H1 (cell line): ENCODE data around the gene RBMS2. TPM values are rescaled to one million over a fixed set of nuclear protein-coding genes. Genes with fewer than 3 reads are reported as not detected.

Experiments used
- CTCF ChIA-PET: fragments of 300-600 bp; sonication (Branson Sonifier 250); formaldehyde crosslinking; loops from one replicate; lab custom pipeline; 2021; ENCODE audit not compliant: partially characterized antibody; lab: Charles Lee
- POLR2A ChIA-PET: fragments of 300-600 bp; sonication (Branson Sonifier 250); formaldehyde crosslinking; loops from one replicate; lab custom pipeline; 2021; ENCODE audit warnings: inconsistent platforms; ENCODE audit not compliant: partially characterized antibody; lab: Charles Lee
- DNase-seq, 2 experiments: peaks; one replicate each; pipeline versions ENCODE4 v3.0.0 to v3.0.0-alpha.2; 2010 to 2022; ENCODE audit warnings: low spot score in 2 of 2, low read depth in 1 of 2, mixed read lengths in 1 of 2
- FAIRE-seq: peaks from 2 replicates; lab custom pipeline; 2011; peaks lifted over from hg19 to GRCh38; lab: Jason Lieb, UNC
- H2AFZ ChIP-seq: 2 replicates; pipeline ENCODE4 v1.8.1; 2012; ENCODE audit warnings: low read length, inconsistent platforms
- H2AK5ac ChIP-seq: 2 replicates; pipeline ENCODE4 v1.6.1; 2013; ENCODE audit warnings: low read depth, low read length
- H2BK120ac ChIP-seq: replicated peaks from 2 replicates; pipeline ENCODE3; 2013; ENCODE audit warnings: low read depth, low read length, inconsistent platforms
- H2BK12ac ChIP-seq: 2 replicates; pipeline ENCODE4 v1.6.1; 2013; ENCODE audit warnings: low read depth, low read length
- H2BK15ac ChIP-seq: 2 replicates; pipeline ENCODE4 v1.6.1; 2013; ENCODE audit warnings: low read length
- H2BK20ac ChIP-seq: 2 replicates; pipeline ENCODE4 v1.6.1; 2013; ENCODE audit warnings: low read length
- H2BK5ac ChIP-seq: 2 replicates; pipeline ENCODE4 v1.6.1; 2013; ENCODE audit warnings: low read depth, low read length
- H3K14ac ChIP-seq: 2 replicates; pipeline ENCODE4 v1.6.1; 2013; ENCODE audit warnings: inconsistent platforms; ENCODE audit not compliant: insufficient read length
- H3K18ac ChIP-seq: 2 replicates; pipeline ENCODE4 v1.6.1; 2013; ENCODE audit warnings: low read length; ENCODE audit errors: extremely low read depth
- H3K23ac ChIP-seq: 2 replicates; pipeline ENCODE4 v1.6.1; 2013; ENCODE audit warnings: inconsistent platforms; ENCODE audit not compliant: insufficient read length
- H3K23me2 ChIP-seq: 2 replicates; pipeline ENCODE4 v1.6.1; 2013; ENCODE audit warnings: low read depth, low read length
- H3K27ac ChIP-seq: 2 replicates; pipeline ENCODE4 v1.6.1; 2011; ENCODE audit warnings: low read depth, low read length, inconsistent platforms
- H3K27me3 ChIP-seq, 4 experiments: replicated peaks in 1 of 4; 1 replicate in 1 of 4; 2 replicates in 3 of 4; pipeline versions ENCODE4 v1.6.1 to v1.8.1; 2011 to 2013; ENCODE audit warnings: low read length in 3 of 4, mild to moderate bottlenecking in 3 of 4, inconsistent platforms in 2 of 4, mixed read lengths in 2 of 4, moderate library complexity in 1 of 4; ENCODE audit not compliant: control insufficient read depth in 3 of 4, insufficient read depth in 3 of 4; ENCODE audit errors: extremely low read depth in 1 of 4
- H3K36me3 ChIP-seq, 4 experiments: 2 replicates each; pipeline versions ENCODE4 v1.6.1 to v1.8.1; 2011 to 2013; ENCODE audit warnings: mild to moderate bottlenecking in 4 of 4, low read length in 3 of 4, moderate library complexity in 2 of 4, control low read depth in 1 of 4, inconsistent platforms in 1 of 4; ENCODE audit not compliant: insufficient read depth in 4 of 4, control insufficient read depth in 2 of 4
- H3K4ac ChIP-seq: replicated peaks from 2 replicates; pipeline ENCODE3; 2013; ENCODE audit warnings: low read length, low read depth, mixed read lengths, inconsistent platforms; ENCODE audit not compliant: insufficient read length
- H3K4me1 ChIP-seq, 4 experiments: replicated peaks in 1 of 4; 1 replicate in 1 of 4; 2 replicates in 3 of 4; pipeline versions ENCODE4 v1.6.1 to v1.8.1; 2011 to 2013; ENCODE audit warnings: low read length in 3 of 4, inconsistent platforms in 2 of 4, mixed read lengths in 1 of 4; ENCODE audit not compliant: insufficient read depth in 4 of 4, control insufficient read depth in 3 of 4
- H3K4me2 ChIP-seq, 2 experiments: 2 replicates each; pipeline versions ENCODE4 v1.6.1 to v1.8.1; 2011 to 2013; ENCODE audit warnings: low read depth in 2 of 2, low read length in 2 of 2, control low read depth in 1 of 2, inconsistent platforms in 1 of 2, mild to moderate bottlenecking in 1 of 2; ENCODE audit not compliant: insufficient read depth in 1 of 2
- H3K4me3 ChIP-seq, 4 experiments: fragments of 200-600, 300-600 bp in 1 of 4; sonication (generic), shearing (Covaris generic), sonication (Bioruptor Twin) in 1 of 4; 2 replicates each; pipeline versions ENCODE4 v1.5.1 to v1.8.1; 2011 to 2016; ENCODE audit warnings: low read length in 4 of 4, low read depth in 3 of 4, control low read depth in 2 of 4, inconsistent platforms in 2 of 4, mild to moderate bottlenecking in 2 of 4, mixed read lengths in 1 of 4, moderate library complexity in 1 of 4; ENCODE audit not compliant: insufficient read depth in 2 of 4; ENCODE audit errors: extremely low read depth in 1 of 4
- H3K56ac ChIP-seq: replicated peaks from 2 replicates; pipeline ENCODE3; 2013; ENCODE audit warnings: low read depth, mild to moderate bottlenecking, mixed read lengths, low read length, inconsistent platforms; ENCODE audit not compliant: insufficient read length
- H3K79me1 ChIP-seq: 2 replicates; pipeline ENCODE4 v1.6.1; 2013; ENCODE audit warnings: low read depth, low read length, control low read depth
- H3K79me2 ChIP-seq, 2 experiments: 2 replicates each; pipeline versions ENCODE4 v1.6.1 to v1.8.1; 2012 to 2013; ENCODE audit warnings: low read length in 2 of 2, mild to moderate bottlenecking in 2 of 2, inconsistent platforms in 1 of 2; ENCODE audit not compliant: insufficient read depth in 2 of 2, control insufficient read depth in 1 of 2
- H3K9ac ChIP-seq, 4 experiments: replicated peaks in 1 of 4; 1 replicate in 1 of 4; 2 replicates in 3 of 4; pipeline versions ENCODE4 v1.6.1 to v1.8.1; 2011 to 2013; ENCODE audit warnings: low read depth in 3 of 4, low read length in 3 of 4, control low read depth in 2 of 4, mild to moderate bottlenecking in 2 of 4, moderate library complexity in 2 of 4, inconsistent platforms in 1 of 4; ENCODE audit errors: extremely low read depth in 1 of 4
- H3K9me3 ChIP-seq, 2 experiments: 2 replicates each; pipeline versions ENCODE4 v1.6.1 to v1.8.1; 2012 to 2013; ENCODE audit warnings: mild to moderate bottlenecking in 2 of 2, moderate library complexity in 2 of 2, control low read depth in 1 of 2, inconsistent platforms in 1 of 2, low read depth in 1 of 2, low read length in 1 of 2, mixed read lengths in 1 of 2; ENCODE audit not compliant: insufficient read depth in 2 of 2
- H4K20me1 ChIP-seq, 2 experiments: replicated peaks in 1 of 2; 2 replicates each; pipeline versions ENCODE3 to v1.8.1; 2011 to 2013; ENCODE audit warnings: inconsistent platforms in 2 of 2, low read length in 2 of 2, mild to moderate bottlenecking in 1 of 2; ENCODE audit not compliant: insufficient read depth in 2 of 2, control insufficient read depth in 1 of 2
- H4K5ac ChIP-seq: 2 replicates; pipeline ENCODE4 v1.6.1; 2013; ENCODE audit warnings: low read length, low read depth, mixed read lengths, inconsistent platforms; ENCODE audit not compliant: insufficient read length
- H4K8ac ChIP-seq: 2 replicates; pipeline ENCODE4 v1.8.0; 2013; ENCODE audit warnings: mild to moderate bottlenecking, moderate library complexity, low read length, inconsistent platforms; ENCODE audit not compliant: insufficient read depth; ENCODE audit errors: extremely low read depth
- H4K91ac ChIP-seq: replicated peaks from 2 replicates; pipeline ENCODE3; 2013; ENCODE audit warnings: low read length, mixed read lengths, inconsistent platforms; ENCODE audit not compliant: insufficient read length
- BRCA1 ChIP-seq: IDR thresholded peaks from 2 replicates; pipeline ENCODE4 v1.6.1; 2012; ENCODE audit warnings: low read depth, low read length, improper control_type of control experiment
- CBX5 ChIP-seq: fragments of 300-800, 300-1000 bp; sonication (generic); IDR thresholded peaks from 2 replicates; pipeline ENCODE4 v1.7.1; 2016; ENCODE audit warnings: antibody characterized with exemption, low read length, low read depth
- CHD2 ChIP-seq: IDR thresholded peaks from 2 replicates; pipeline ENCODE4 v1.6.1; 2012; ENCODE audit warnings: low read length, improper control_type of control experiment
- EP300 ChIP-seq, 2 experiments: IDR thresholded peaks; 1 replicate in 1 of 2; 2 replicates in 1 of 2; pipeline ENCODE4 v1.6.1; 2011 to 2012; ENCODE audit warnings: low read depth in 2 of 2, low read length in 2 of 2, mild to moderate bottlenecking in 2 of 2, borderline replicate concordance in 1 of 2, inconsistent platforms in 1 of 2, moderate library complexity in 1 of 2
- HDAC2 ChIP-seq, 2 experiments: fragments of 300-600 bp in 1 of 2; sonication (generic) in 1 of 2; IDR thresholded peaks; 2 replicates each; pipeline ENCODE4 v1.6.1; 2011 to 2012; ENCODE audit warnings: low read depth in 2 of 2, low read length in 2 of 2, mild to moderate bottlenecking in 2 of 2, moderate library complexity in 2 of 2, borderline replicate concordance in 1 of 2, inconsistent platforms in 1 of 2
- POLR2A ChIP-seq, 2 experiments: IDR thresholded peaks; 1 replicate in 1 of 2; 2 replicates in 1 of 2; pipeline ENCODE4 v1.6.1; 2011; ENCODE audit warnings: low read depth in 2 of 2, low read length in 2 of 2, mild to moderate bottlenecking in 2 of 2; ENCODE audit errors: control extremely low read depth in 1 of 2
- POU5F1 ChIP-seq: IDR thresholded peaks from 2 replicates; pipeline ENCODE4 v1.6.1; 2011; ENCODE audit warnings: low read depth, mild to moderate bottlenecking, low read length, moderate library complexity
- RBBP5 ChIP-seq: IDR thresholded peaks from 2 replicates; pipeline ENCODE4 v1.7.1; 2012; ENCODE audit warnings: low read depth, mild to moderate bottlenecking, inconsistent platforms, low read length, moderate library complexity, borderline replicate concordance
- SIRT6 ChIP-seq: IDR thresholded peaks from one replicate; pipeline ENCODE4 v1.7.1; 2012; ENCODE audit warnings: low read length, inconsistent platforms
- SP1 ChIP-seq: IDR thresholded peaks from 2 replicates; pipeline ENCODE4 v1.6.1; 2011; ENCODE audit warnings: low read depth, low read length
- TAF1 ChIP-seq: IDR thresholded peaks from 2 replicates; pipeline ENCODE4 v1.6.1; 2011; ENCODE audit warnings: mild to moderate bottlenecking, low read depth, low read length
- TCF12 ChIP-seq: IDR thresholded peaks from 2 replicates; pipeline ENCODE4 v1.6.1; 2011; ENCODE audit warnings: low read depth, mild to moderate bottlenecking, low read length
- USF2 ChIP-seq: IDR thresholded peaks from 2 replicates; pipeline ENCODE4 v1.6.1; 2011; ENCODE audit warnings: low read length, improper control_type of control experiment
- ZNF274 ChIP-seq: IDR thresholded peaks from 2 replicates; pipeline ENCODE4 v1.7.0; 2012; ENCODE audit warnings: low read length, borderline replicate concordance; ENCODE audit errors: extremely low read depth
- WGBS, 2 experiments: shearing (Covaris generic) in 1 of 2; methylation state at CpG; one replicate each; pipeline versions ENCODE4 v1.1.6 to v1.1.7; 2013 to 2015; ENCODE audit warnings: low lambda C conversion rate in 2 of 2, mixed read lengths in 2 of 2, inconsistent platforms in 1 of 2, low coverage in 1 of 2, missing lambda C conversion rate in 1 of 2; ENCODE audit not compliant: insufficient replicate concordance in 2 of 2, insufficient coverage in 1 of 2, insufficient read length in 1 of 2; ENCODE audit errors: extremely low coverage in 1 of 2, missing lambda C conversion rate in 1 of 2; 5-methylcytosine and 5-hydroxymethylcytosine counted together
- polyA plus RNA-seq, 7 experiments: library from polyadenylated mRNA; depleted of rRNA in 3 of 7; stranded (reverse) in 5 of 7; unstranded in 2 of 7; fragments of >200 nt in 5 of 7; fragments of 200-250 nt in 2 of 7; gene quantifications; 1 replicate in 5 of 7; 2 replicates in 1 of 7; 4 replicates in 1 of 7; pipeline versions ENCODE4 v1.2.1 to v1.2.3, GENCODE V29; 2011 to 2013; ENCODE audit warnings: missing spikeins in 2 of 7, mixed read lengths in 2 of 7
- total RNA-seq: library from RNA; stranded (reverse); fragmentation: NEBNext Ultra II Directional; extraction: Animal tissue kit (Norgen Biotek cat#: 25700); gene quantifications from 2 replicates; pipeline ENCODE4 v1.2.1, GENCODE V29; 2021

RBMS2 gene
- total and polyA plus RNA-seq, 2 of the 8 experiments (the other 6 are each of a cell fraction or from before 2014, with no cell fraction given), result 9.6 to 31.3 TPM

DNA sequence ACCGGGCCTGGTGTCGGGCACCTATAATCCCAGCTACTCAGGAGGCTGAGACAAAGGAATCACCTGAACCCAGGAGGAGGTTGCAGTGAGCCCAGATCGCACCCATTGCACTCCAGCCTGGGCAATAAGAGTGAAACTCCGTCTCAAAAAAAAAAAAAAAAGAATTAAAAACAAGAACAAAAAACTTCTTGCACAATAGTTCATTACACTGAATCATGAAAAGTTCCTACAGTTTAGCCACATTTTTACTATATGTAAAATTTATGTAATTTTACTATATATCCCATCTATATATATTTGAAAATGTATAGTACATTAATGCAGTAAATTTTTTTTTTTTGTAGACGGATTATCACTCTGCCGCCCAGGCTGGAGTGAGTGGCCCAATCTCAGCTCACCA lies 119.6 kb downstream of the RBMS2 start:
- H4K20me1 ChIP-seq, result peaks cover 10 to 20% of the 10 kb centered on the region in 2 experiments
- FAIRE-seq (no peak), DNase-seq (no peak)
- H4K91ac ChIP-seq, result no peak overlapping the region
- H3K23ac ChIP-seq, result no peak overlapping the region
- H3K23me2 ChIP-seq, result peaks cover 9% of the 10 kb centered on the region
- no peak overlapping the region for H2BK120ac ChIP-seq
- H3K27me3 ChIP-seq, result no peaks in the 10 kb centered on the region
- POLR2A ChIA-PET, result interaction anchor here (0.7 to 10.3 kb wide), 8 partner anchors 12 to 430 kb away, joined by 3 to 130 read pairs (median 3); partner anchors contain the start of genes BAZ2A and NACA
- peaks cover 2% of the 10 kb centered on the region for H3K79me1 ChIP-seq
- no peaks in the 10 kb centered on the region for H3K9me3 ChIP-seq
- no peak overlapping the region for H4K8ac ChIP-seq
- no peak overlapping the region for H2BK15ac ChIP-seq
- peaks cover 14 to 34% of the 10 kb centered on the region in 2 experiments for H3K79me2 ChIP-seq
- H3K36me3 ChIP-seq, result peaks cover 29 to 75% (median 59%) of the 10 kb centered on the region in 4 experiments
- no peak overlapping the region for H3K27ac ChIP-seq
- H3K56ac ChIP-seq, result no peak overlapping the region
- no peak overlapping the region for H3K18ac ChIP-seq
- H2AK5ac ChIP-seq, result no peak overlapping the region
- no peak overlapping the region for H3K4me3 ChIP-seq
- H2BK12ac ChIP-seq, result no peak overlapping the region
- H2BK5ac ChIP-seq, result no peak overlapping the region
- H3K4ac ChIP-seq, result no peak overlapping the region
- WGBS, 2 experiments, result 97% methylated on average over 5 of the region's 6 CpGs; no CpG with 5 or more reads in 1 of the 2 experiments
- no peak overlapping the region for H4K5ac ChIP-seq
- no peak overlapping the region for H2AFZ ChIP-seq
- H3K4me1 ChIP-seq, result peaks cover 0 to 5% (median 1%) of the 10 kb centered on the region in 4 experiments; a peak in 2 of 7 replicates
- no peak overlapping the region for H3K9ac ChIP-seq
- H3K14ac ChIP-seq, result no peak overlapping the region
- CTCF ChIA-PET, result no interaction called here
- H3K4me2 ChIP-seq, result no peak overlapping the region
- H2BK20ac ChIP-seq, result no peak overlapping the region
- no peak for TF ChIP-seq BRCA1
- no peak for TF ChIP-seq RBBP5
- TF ChIP-seq POLR2A (IDR thresholded peaks at IDR 0.05; ENCODE audit: control extremely low read depth in 1 of 2, low read depth in 2 of 2, low read length in 2 of 2), result no peak
- TF ChIP-seq POU5F1, result no peak
- no peak for TF ChIP-seq CHD2
- TF ChIP-seq HDAC2 (IDR thresholded peaks at IDR 0.05; ENCODE audit: borderline replicate concordance in 1 of 2, low read depth in 2 of 2, low read length in 2 of 2), result no peak
- no peak for TF ChIP-seq TAF1
- TF ChIP-seq SIRT6, result no peak
- TF ChIP-seq TCF12, result no peak
- no peak for TF ChIP-seq ZNF274
- no peak for TF ChIP-seq EP300 (IDR thresholded peaks at IDR 0.05; ENCODE audit: borderline replicate concordance in 1 of 2, low read depth in 2 of 2, low read length in 2 of 2)
- TF ChIP-seq CBX5, result no peak
- no peak for TF ChIP-seq USF2
- TF ChIP-seq SP1, result no peak
